Testis (tissue), 3 donors: ENCODE measurements around the gene EHBP1L1. TPM values are rescaled to one million over a fixed set of nuclear protein-coding genes. Genes with fewer than 3 reads are reported as not detected.

Source experiments
- DNase-seq: peaks from one replicate; pipeline ENCODE4 v3.0.0-alpha.2; 2019
- H3K27ac ChIP-seq, 2 donors: fragments of 200-600 bp; sonication (generic); one replicate each; pipeline ENCODE4 v1.5.1; 2019
- H3K27me3 ChIP-seq: fragments of 200-600 bp; sonication (generic); one replicate; pipeline ENCODE4 v1.5.1; 2019
- H3K36me3 ChIP-seq: fragments of 200-600 bp; sonication (generic); one replicate; pipeline ENCODE4 v1.5.1; 2017; ENCODE audit warnings: low read depth; ENCODE audit errors: missing control alignments
- H3K4me1 ChIP-seq: fragments of 200-600 bp; sonication (generic); one replicate; pipeline ENCODE4 v1.5.1; 2019
- H3K4me3 ChIP-seq, 2 donors: fragments of 200-600 bp; sonication (generic); one replicate each; pipeline ENCODE4 v1.5.1; 2017 to 2019
- H3K9me3 ChIP-seq: fragments of 200-600 bp; sonication (generic); one replicate; pipeline ENCODE4 v1.5.1; 2017
- CTCF ChIP-seq, 3 experiments: fragments of 450-650 bp in 2 of 3; fragments of 200-600 bp in 1 of 3; sonication (generic) in 1 of 3; IDR thresholded peaks; one replicate each; pipeline ENCODE4 v1.5.1; 2016 to 2019; ENCODE audit warnings: antibody characterized with exemption in 3 of 3, mild to moderate bottlenecking in 2 of 3, moderate library complexity in 1 of 3
- POLR2A ChIP-seq: fragments of 450-650 bp; IDR thresholded peaks from one replicate; pipeline ENCODE4 v1.6.1; 2017; ENCODE audit warnings: antibody characterized with exemption, mild to moderate bottlenecking, moderate library complexity
- WGBS, 2 donors: methylation state at CpG; one replicate each; pipeline ENCODE4 v1.1.5; 2018; 5-methylcytosine and 5-hydroxymethylcytosine counted together
- intact Hi-C: fragments of 100-400 bp; cut with DNase I; formaldehyde crosslinking; loops from one replicate; pipeline ENCODE4 v1.15.1; 2023; ENCODE audit warnings: low total_unique reads
- polyA plus RNA-seq: library from polyadenylated mRNA; stranded (reverse); fragments of 350-450 nt; fragmentation: Illumina TruSeq; extraction: RNeasy Lipid Tissue Mini Kit (QIAGEN cat#74804); gene quantifications from one replicate; pipeline ENCODE4 v1.2.3, GENCODE V29; 2014; ENCODE audit warnings: low read depth, low replicate concordance; ENCODE audit not compliant: insufficient read depth
- total RNA-seq, 2 donors: library from RNA; depleted of rRNA; stranded (reverse); fragments of >200 nt; gene quantifications; one replicate each; pipeline ENCODE4 v1.2.3, GENCODE V29; 2016

EHBP1L1 gene
- total and polyA plus RNA-seq, 3 donors from 2014 or later = 20.5 to 66.8 (median 51.0) TPM

DNA sequence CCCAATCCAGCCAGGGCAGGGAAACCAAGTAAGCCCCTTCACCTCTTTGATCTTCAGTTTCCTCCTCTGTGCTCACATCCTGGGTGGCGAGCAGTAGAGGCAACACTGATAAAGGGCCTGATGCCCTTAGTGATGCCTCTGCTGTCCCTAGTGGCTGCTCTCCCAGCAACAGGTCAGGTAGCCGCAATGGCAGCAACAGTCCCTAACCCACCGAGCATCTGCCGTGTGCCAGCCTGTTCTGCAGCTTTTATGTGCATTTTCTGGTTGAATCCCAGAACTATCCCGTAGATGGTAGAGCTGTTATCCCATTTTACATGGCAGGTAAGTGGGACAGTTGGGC lies 45.7 kb upstream of the EHBP1L1 start:
- Histone ChIP-seq H3K36me3 (no peaks in the 10 kb centered on the region), H3K9me3 (no peaks in the 10 kb centered on the region), H3K4me1 (peaks cover 33% of the 10 kb centered on the region), H3K27ac (peak overlapping the region in 1 of 2 donors; percentile 61), H3K27me3 (no peaks in the 10 kb centered on the region), H3K4me3 (no peak overlapping the region)
- no peak for DNase-seq
- TF ChIP-seq CTCF (IDR thresholded peaks at IDR 0.05) (no peak), POLR2A (no peak)
- 87 to 91% methylated on average over 4 to 5 of the region's 5 CpGs for WGBS, 2 donors
- intact Hi-C loops = no loop called here

DNA sequence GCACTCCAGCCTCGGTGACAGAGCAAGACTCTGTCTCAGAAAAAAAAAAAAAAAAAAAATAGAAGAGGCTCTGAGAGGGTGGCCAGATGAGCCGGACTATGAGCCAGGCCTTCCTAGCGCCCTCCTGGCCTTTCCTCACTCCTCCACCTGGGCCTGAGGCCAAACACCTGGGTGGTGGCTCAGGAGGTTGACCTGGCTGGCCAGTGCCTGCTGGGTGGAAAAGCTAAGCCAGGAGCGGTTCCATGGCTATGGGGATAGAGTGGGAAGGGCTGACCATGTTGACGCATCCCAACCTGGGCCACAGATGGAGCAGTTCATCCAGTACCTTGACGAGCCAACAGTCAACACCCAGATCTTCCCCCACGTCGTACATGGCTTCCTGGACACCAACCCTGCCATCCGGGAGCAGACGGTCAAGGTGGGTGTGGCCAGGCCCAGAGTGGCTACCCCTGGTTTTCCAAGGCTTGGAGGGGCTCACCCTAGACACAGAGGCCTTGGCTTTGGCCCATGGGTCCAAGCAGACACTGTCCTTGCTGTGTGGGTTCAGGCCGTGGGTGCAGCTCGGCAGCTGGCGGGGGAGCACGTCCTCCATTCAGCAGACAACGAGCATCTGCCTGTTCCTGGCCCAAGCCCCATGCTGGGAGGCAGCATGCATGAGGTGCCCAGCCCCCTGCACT lies 43.3 kb upstream of the EHBP1L1 start:
- H3K4me3 ChIP-seq = no peak overlapping the region
- no peaks in the 10 kb centered on the region for H3K9me3 ChIP-seq
- H3K36me3 ChIP-seq = no peaks in the 10 kb centered on the region
- H3K4me1 ChIP-seq = peaks cover 44% of the 10 kb centered on the region
- 61 to 80% methylated on average over 13 to 15 of the region's 15 CpGs for WGBS, 2 donors
- intact Hi-C loops = no loop called here
- TF ChIP-seq CTCF (IDR thresholded peaks at IDR 0.05) (no peak), POLR2A (no peak)
- no peak overlapping the region for H3K27ac ChIP-seq
- no peak for DNase-seq
- no peaks in the 10 kb centered on the region for H3K27me3 ChIP-seq

DNA sequence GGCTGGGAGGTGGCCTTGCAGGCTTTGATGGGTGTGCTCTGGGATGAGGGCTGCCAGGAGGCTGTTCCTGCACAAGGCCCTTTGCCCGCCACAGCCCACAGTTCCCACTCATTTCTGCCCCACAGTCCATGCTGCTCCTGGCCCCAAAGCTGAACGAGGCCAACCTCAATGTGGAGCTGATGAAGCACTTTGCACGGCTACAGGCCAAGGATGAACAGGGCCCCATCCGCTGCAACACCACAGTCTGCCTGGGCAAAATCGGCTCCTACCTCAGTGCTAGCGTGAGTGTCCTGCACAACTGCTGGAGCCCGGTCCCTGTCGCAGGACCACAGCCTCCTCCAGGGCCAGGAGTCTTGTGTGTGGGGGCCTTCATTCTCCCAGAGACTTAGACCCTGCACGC lies 40.8 kb upstream of the EHBP1L1 start:
- 64 to 78% methylated on average over 5 to 9 of the region's 9 CpGs for WGBS, 2 donors
- H3K4me1 ChIP-seq = peaks cover 35% of the 10 kb centered on the region
- intact Hi-C loops = no loop called here

GRCh38 chr11:65536412-65537295 lies 39.2 kb upstream of the EHBP1L1 start:
- intact Hi-C loops = no loop called here
- H3K27ac ChIP-seq = no peak overlapping the region
- no peaks in the 10 kb centered on the region for H3K27me3 ChIP-seq
- no peak for TF ChIP-seq POLR2A
- TF ChIP-seq CTCF (IDR thresholded peaks at IDR 0.05) = no peak
- DNase-seq = no peak
- peaks cover 43% of the 10 kb centered on the region for H3K4me1 ChIP-seq
- no peaks in the 10 kb centered on the region for H3K36me3 ChIP-seq
- H3K9me3 ChIP-seq = no peaks in the 10 kb centered on the region
- no peak overlapping the region for H3K4me3 ChIP-seq
- 80 to 90% methylated on average over 10 to 12 of the region's 12 CpGs for WGBS, 2 donors

More for the DNA sequence above, 40.8 kb upstream of the EHBP1L1 start:
- no peak for DNase-seq
- no peaks in the 10 kb centered on the region for H3K9me3 ChIP-seq
- no peak overlapping the region for H3K4me3 ChIP-seq
- no peak overlapping the region for H3K27ac ChIP-seq
- H3K27me3 ChIP-seq = no peaks in the 10 kb centered on the region
- no peak for TF ChIP-seq CTCF (IDR thresholded peaks at IDR 0.05)
- TF ChIP-seq POLR2A = no peak
- H3K36me3 ChIP-seq = no peaks in the 10 kb centered on the region
